SK-N-SH (cell line): ENCODE results near the gene BRD3.

Experiments
- EP300 ChIP-seq, 2 experiments: IDR thresholded peaks; 2 replicates each; pipeline versions ENCODE4 v1.4.0 to v1.6.1; 2012; ENCODE audit warnings: borderline replicate concordance in 1 of 2, low read depth in 1 of 2, low read length in 1 of 2
- FOSL2 ChIP-seq: IDR thresholded peaks from 2 replicates; pipeline ENCODE4 v1.4.0; 2012; ENCODE audit warnings: low read depth, mild to moderate bottlenecking, moderate library complexity, borderline replicate concordance
- FOXM1 ChIP-seq: IDR thresholded peaks from 2 replicates; pipeline ENCODE4 v1.4.0; 2012; ENCODE audit warnings: low read depth, mild to moderate bottlenecking
- GABPA ChIP-seq: IDR thresholded peaks from 2 replicates; pipeline ENCODE4 v1.4.0; 2012; ENCODE audit warnings: low read depth, mild to moderate bottlenecking
- JUND ChIP-seq: IDR thresholded peaks from 2 replicates; pipeline ENCODE4 v1.4.0; 2012
- POLR2AphosphoS5 ChIP-seq: IDR thresholded peaks from 2 replicates; pipeline ENCODE4 v1.6.1; 2012; ENCODE audit warnings: low read depth, low read length
- SIN3A ChIP-seq: IDR thresholded peaks from 2 replicates; pipeline ENCODE4 v1.6.1; 2012; ENCODE audit warnings: low read depth, mild to moderate bottlenecking, low read length, moderate library complexity, borderline replicate concordance
- YY1 ChIP-seq: IDR thresholded peaks from 2 replicates; pipeline ENCODE4 v1.4.0; 2012; ENCODE audit warnings: low read depth, mild to moderate bottlenecking
- TF ChIP-seq, protein P1 (sequence below): fragments of 200-600 bp; sonication (generic); IDR thresholded peaks from 2 replicates; pipeline ENCODE4 v1.6.1; 2017; ENCODE audit warnings: antibody characterized with exemption, mild to moderate bottlenecking, moderate library complexity
- TF ChIP-seq, protein P2 (sequence below): fragments of 150-350 bp; IDR thresholded peaks from 2 replicates; pipeline ENCODE4 v1.6.1; 2017; ENCODE audit warnings: antibody characterized with exemption, low read length, low read depth, borderline replicate concordance
- TF ChIP-seq, protein P3 (sequence below): IDR thresholded peaks from 2 replicates; pipeline ENCODE4 v1.6.1; 2012; ENCODE audit warnings: mild to moderate bottlenecking, low read depth, low read length, moderate library complexity

DNA sequence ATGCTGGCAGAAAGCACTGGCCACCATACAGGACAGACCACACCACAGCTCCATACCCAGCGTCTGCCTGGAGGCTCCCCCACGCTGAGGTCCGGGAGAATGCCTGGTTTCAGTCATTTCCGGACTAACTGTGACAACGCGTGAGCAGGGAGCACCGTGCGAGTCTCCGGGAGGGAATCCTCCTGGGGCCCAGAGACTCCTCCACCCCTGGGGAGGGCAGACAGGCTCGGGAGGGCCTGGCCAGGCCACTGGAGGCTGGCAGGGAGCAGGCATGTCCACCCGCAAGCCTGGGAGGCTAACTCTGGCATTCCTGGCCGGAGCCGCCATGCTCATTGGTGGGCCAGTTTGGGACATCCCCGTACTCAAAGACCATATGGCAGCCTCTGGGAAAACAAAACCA lies 36.0 kb downstream of the BRD3 start:
- TF ChIP-seq, protein P1, sequence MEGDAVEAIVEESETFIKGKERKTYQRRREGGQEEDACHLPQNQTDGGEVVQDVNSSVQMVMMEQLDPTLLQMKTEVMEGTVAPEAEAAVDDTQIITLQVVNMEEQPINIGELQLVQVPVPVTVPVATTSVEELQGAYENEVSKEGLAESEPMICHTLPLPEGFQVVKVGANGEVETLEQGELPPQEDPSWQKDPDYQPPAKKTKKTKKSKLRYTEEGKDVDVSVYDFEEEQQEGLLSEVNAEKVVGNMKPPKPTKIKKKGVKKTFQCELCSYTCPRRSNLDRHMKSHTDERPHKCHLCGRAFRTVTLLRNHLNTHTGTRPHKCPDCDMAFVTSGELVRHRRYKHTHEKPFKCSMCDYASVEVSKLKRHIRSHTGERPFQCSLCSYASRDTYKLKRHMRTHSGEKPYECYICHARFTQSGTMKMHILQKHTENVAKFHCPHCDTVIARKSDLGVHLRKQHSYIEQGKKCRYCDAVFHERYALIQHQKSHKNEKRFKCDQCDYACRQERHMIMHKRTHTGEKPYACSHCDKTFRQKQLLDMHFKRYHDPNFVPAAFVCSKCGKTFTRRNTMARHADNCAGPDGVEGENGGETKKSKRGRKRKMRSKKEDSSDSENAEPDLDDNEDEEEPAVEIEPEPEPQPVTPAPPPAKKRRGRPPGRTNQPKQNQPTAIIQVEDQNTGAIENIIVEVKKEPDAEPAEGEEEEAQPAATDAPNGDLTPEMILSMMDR: no peak
- TF ChIP-seq, protein P2, sequence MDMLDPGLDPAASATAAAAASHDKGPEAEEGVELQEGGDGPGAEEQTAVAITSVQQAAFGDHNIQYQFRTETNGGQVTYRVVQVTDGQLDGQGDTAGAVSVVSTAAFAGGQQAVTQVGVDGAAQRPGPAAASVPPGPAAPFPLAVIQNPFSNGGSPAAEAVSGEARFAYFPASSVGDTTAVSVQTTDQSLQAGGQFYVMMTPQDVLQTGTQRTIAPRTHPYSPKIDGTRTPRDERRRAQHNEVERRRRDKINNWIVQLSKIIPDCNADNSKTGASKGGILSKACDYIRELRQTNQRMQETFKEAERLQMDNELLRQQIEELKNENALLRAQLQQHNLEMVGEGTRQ: no peak
- TF ChIP-seq FOSL2 (no peak), JUND (no peak), FOXM1 (no peak), EP300 (IDR thresholded peaks at IDR 0.05; ENCODE audit: borderline replicate concordance in 1 of 2, low read depth in 1 of 2, low read length in 1 of 2) (no peak), YY1 (no peak), POLR2AphosphoS5 (no peak), SIN3A (no peak), GABPA (no peak)
- TF ChIP-seq, protein P3, sequence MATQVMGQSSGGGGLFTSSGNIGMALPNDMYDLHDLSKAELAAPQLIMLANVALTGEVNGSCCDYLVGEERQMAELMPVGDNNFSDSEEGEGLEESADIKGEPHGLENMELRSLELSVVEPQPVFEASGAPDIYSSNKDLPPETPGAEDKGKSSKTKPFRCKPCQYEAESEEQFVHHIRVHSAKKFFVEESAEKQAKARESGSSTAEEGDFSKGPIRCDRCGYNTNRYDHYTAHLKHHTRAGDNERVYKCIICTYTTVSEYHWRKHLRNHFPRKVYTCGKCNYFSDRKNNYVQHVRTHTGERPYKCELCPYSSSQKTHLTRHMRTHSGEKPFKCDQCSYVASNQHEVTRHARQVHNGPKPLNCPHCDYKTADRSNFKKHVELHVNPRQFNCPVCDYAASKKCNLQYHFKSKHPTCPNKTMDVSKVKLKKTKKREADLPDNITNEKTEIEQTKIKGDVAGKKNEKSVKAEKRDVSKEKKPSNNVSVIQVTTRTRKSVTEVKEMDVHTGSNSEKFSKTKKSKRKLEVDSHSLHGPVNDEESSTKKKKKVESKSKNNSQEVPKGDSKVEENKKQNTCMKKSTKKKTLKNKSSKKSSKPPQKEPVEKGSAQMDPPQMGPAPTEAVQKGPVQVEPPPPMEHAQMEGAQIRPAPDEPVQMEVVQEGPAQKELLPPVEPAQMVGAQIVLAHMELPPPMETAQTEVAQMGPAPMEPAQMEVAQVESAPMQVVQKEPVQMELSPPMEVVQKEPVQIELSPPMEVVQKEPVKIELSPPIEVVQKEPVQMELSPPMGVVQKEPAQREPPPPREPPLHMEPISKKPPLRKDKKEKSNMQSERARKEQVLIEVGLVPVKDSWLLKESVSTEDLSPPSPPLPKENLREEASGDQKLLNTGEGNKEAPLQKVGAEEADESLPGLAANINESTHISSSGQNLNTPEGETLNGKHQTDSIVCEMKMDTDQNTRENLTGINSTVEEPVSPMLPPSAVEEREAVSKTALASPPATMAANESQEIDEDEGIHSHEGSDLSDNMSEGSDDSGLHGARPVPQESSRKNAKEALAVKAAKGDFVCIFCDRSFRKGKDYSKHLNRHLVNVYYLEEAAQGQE: no peak
